Keratinocyte (primary cell): ENCODE data around the gene TMEM190. TPM values are rescaled to one million over a fixed set of nuclear protein-coding genes. Genes with fewer than 3 reads are reported as not detected.

Experiments used
- DNase-seq: peaks from one replicate; pipeline ENCODE4 v3.0.0-alpha.2; 2011; ENCODE audit warnings: low read depth, missing footprints, low spot score
- FAIRE-seq: peaks from 2 replicates; lab custom pipeline; 2011; peaks lifted over from hg19 to GRCh38; lab: Jason Lieb, UNC
- H2AFZ ChIP-seq: 2 replicates; pipeline ENCODE4 v1.6.0; 2012; ENCODE audit warnings: low read length, control low read depth, inconsistent platforms; ENCODE audit not compliant: control insufficient read depth
- H3K27ac ChIP-seq: 2 replicates; pipeline ENCODE4 v1.5.1; 2011; ENCODE audit warnings: low read length; ENCODE audit not compliant: control insufficient read depth, insufficient read depth
- H3K27me3 ChIP-seq: 3 replicates; pipeline ENCODE4 v1.6.0; 2011; ENCODE audit warnings: low read length; ENCODE audit not compliant: control insufficient read depth, insufficient read depth; ENCODE audit errors: extremely low read depth
- H3K36me3 ChIP-seq, 2 experiments: 2 replicates in 1 of 2; 3 replicates in 1 of 2; pipeline ENCODE4 v1.5.1; 2011; ENCODE audit warnings: low read length in 2 of 2, mild to moderate bottlenecking in 1 of 2; ENCODE audit not compliant: control insufficient read depth in 2 of 2, insufficient read depth in 2 of 2; ENCODE audit errors: extremely low read depth in 1 of 2
- H3K4me1 ChIP-seq: 3 replicates; pipeline ENCODE4 v1.5.1; 2011; ENCODE audit warnings: low read length; ENCODE audit not compliant: control insufficient read depth, insufficient read depth; ENCODE audit errors: extremely low read depth
- H3K4me2 ChIP-seq: 3 replicates; pipeline ENCODE4 v1.6.0; 2011; ENCODE audit warnings: low read depth, low read length; ENCODE audit not compliant: control insufficient read depth, insufficient read depth; ENCODE audit errors: extremely low read depth
- H3K4me3 ChIP-seq, 3 experiments: fragments of 200-600 bp in 1 of 3; sonication (generic) in 1 of 3; 2 replicates in 2 of 3; 3 replicates in 1 of 3; pipeline ENCODE4 v1.5.1; 2011 to 2016; ENCODE audit warnings: low read length in 3 of 3, mild to moderate bottlenecking in 3 of 3, control low read depth in 2 of 3, inconsistent platforms in 1 of 3, low read depth in 1 of 3, mixed read lengths in 1 of 3, mixed run types in 1 of 3, moderate library complexity in 1 of 3; ENCODE audit not compliant: control insufficient read depth in 2 of 3, insufficient read depth in 2 of 3; ENCODE audit errors: extremely low read depth in 1 of 3
- H3K79me2 ChIP-seq: 2 replicates; pipeline ENCODE4 v1.6.0; 2012; ENCODE audit warnings: low read length; ENCODE audit not compliant: control insufficient read depth, insufficient read depth
- H3K9ac ChIP-seq: 3 replicates; pipeline ENCODE4 v1.6.0; 2011; ENCODE audit warnings: low read length; ENCODE audit not compliant: control insufficient read depth, insufficient read depth; ENCODE audit errors: extremely low read depth
- H3K9me1 ChIP-seq: 3 replicates; pipeline ENCODE4 v1.6.0; 2011; ENCODE audit warnings: low read length; ENCODE audit not compliant: control insufficient read depth, insufficient read depth; ENCODE audit errors: extremely low read depth
- H3K9me3 ChIP-seq: 2 replicates; pipeline ENCODE4 v1.5.1; 2012; ENCODE audit warnings: low read depth, low read length; ENCODE audit not compliant: control insufficient read depth
- H4K20me1 ChIP-seq: 3 replicates; pipeline ENCODE4 v1.6.0; 2011; ENCODE audit warnings: low read length; ENCODE audit not compliant: control insufficient read depth, insufficient read depth; ENCODE audit errors: extremely low read depth
- EZH2 ChIP-seq: IDR thresholded peaks from one replicate; pipeline ENCODE4 v1.6.1; 2012; ENCODE audit warnings: inconsistent platforms, mild to moderate bottlenecking, low read length, moderate library complexity
- dilution Hi-C: fragments of 300-500 bp; cut with MboI; formaldehyde crosslinking; loops from one replicate; pipeline ENCODE4 v1.7.0; 2020; ENCODE audit warnings: low sequenced_read_pairs; ENCODE audit not compliant: extremely low pct_ligation_motif_present
- polyA plus RNA-seq, 5 experiments: library from polyadenylated mRNA; depleted of rRNA in 3 of 5; stranded (reverse) in 3 of 5; stranded (forward) in 1 of 5; unstranded in 1 of 5; fragments of >200 nt; gene quantifications; 1 replicate in 1 of 5; 2 replicates in 3 of 5; 3 replicates in 1 of 5; pipeline versions ENCODE4 v1.2.1 to v1.2.3, GENCODE V29; 2011 to 2012; ENCODE audit warnings: missing spikeins in 2 of 5, low read depth in 1 of 5, low replicate concordance in 1 of 5
- TF ChIP-seq, protein P1 (sequence below), 3 experiments: IDR thresholded peaks in 1 of 3; conservative IDR thresholded peaks in 1 of 3; optimal IDR thresholded peaks in 1 of 3; 2 replicates in 2 of 3; 3 replicates in 1 of 3; pipeline versions ENCODE3 to v1.5.1; 2011; ENCODE audit warnings: low read length in 3 of 3, mild to moderate bottlenecking in 3 of 3, moderate library complexity in 2 of 3, control low read depth in 1 of 3, inconsistent platforms in 1 of 3; ENCODE audit not compliant: insufficient read depth in 2 of 3; ENCODE audit errors: extremely low read depth in 1 of 3

The TMEM190 gene
- polyA plus RNA-seq, 1 donor (not counting 4 experiments of a cell fraction or from before 2014, with no cell fraction given), result not detected

DNA sequence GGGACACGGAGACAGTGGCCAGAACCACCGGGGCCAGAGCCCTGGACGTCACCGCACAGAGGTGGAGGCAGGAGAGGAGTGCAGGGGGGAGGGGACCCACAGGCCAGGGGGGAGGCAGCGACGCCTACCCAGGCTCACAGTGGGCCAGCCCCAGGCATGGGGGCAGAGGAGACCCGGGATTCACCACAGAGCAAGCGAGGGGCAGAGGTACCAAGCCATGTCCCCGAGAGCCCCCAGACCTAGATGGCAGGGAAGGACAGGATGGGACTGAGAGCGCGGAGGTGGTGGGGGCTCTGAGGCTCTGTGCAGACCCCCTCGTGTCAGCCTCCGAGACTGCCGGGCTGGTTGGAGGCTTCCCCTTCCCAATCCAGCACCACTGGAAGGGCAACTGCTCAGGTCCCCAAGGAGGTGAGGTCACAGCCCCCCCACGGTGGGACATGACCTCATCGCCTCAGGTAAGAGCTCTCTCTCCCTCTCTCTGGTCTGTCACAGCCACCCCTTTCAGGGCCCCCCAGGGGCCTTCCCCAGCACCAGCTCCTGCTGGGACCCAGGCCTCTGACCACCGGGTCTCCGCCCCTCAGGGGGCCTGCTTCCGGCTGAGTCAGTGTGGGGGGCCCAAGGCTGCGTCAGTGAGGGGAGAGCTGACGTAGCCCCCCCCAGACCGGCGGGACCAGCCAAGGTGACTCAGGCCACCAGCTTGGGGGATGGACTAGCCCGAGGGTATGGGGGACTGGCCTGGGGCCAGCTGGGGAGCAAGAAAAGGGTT, 4.1 kb upstream of the TMEM190 start:
- Histone ChIP-seq H3K4me1 (peaks cover 15% of the 10 kb centered on the region), H3K9me1 (no peaks in the 10 kb centered on the region), H3K9me3 (no peaks in the 10 kb centered on the region), H3K36me3 (no peaks in the 10 kb centered on the region), H3K9ac (no peak overlapping the region), H3K27me3 (peaks cover 15% of the 10 kb centered on the region), H4K20me1 (no peaks in the 10 kb centered on the region), H3K4me2 (no peak overlapping the region), H3K4me3 (no peak overlapping the region), H3K79me2 (no peaks in the 10 kb centered on the region), H2AFZ (no peak overlapping the region), H3K27ac (no peak overlapping the region)
- TF ChIP-seq EZH2, result no peak
- TF ChIP-seq, protein P1, sequence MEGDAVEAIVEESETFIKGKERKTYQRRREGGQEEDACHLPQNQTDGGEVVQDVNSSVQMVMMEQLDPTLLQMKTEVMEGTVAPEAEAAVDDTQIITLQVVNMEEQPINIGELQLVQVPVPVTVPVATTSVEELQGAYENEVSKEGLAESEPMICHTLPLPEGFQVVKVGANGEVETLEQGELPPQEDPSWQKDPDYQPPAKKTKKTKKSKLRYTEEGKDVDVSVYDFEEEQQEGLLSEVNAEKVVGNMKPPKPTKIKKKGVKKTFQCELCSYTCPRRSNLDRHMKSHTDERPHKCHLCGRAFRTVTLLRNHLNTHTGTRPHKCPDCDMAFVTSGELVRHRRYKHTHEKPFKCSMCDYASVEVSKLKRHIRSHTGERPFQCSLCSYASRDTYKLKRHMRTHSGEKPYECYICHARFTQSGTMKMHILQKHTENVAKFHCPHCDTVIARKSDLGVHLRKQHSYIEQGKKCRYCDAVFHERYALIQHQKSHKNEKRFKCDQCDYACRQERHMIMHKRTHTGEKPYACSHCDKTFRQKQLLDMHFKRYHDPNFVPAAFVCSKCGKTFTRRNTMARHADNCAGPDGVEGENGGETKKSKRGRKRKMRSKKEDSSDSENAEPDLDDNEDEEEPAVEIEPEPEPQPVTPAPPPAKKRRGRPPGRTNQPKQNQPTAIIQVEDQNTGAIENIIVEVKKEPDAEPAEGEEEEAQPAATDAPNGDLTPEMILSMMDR (optimal IDR thresholded peaks at IDR 0.05 in 1 of 3, IDR thresholded peaks at IDR 0.05 in 1 of 3, conservative IDR thresholded peaks at IDR 0.05 in 1 of 3; ENCODE audit: extremely low read depth in 1 of 3, insufficient read depth in 2 of 3, low read length in 3 of 3), result no peak
- DNase-seq (no peak), FAIRE-seq (no peak)
- dilution Hi-C loops, result no loop called here

DNA sequence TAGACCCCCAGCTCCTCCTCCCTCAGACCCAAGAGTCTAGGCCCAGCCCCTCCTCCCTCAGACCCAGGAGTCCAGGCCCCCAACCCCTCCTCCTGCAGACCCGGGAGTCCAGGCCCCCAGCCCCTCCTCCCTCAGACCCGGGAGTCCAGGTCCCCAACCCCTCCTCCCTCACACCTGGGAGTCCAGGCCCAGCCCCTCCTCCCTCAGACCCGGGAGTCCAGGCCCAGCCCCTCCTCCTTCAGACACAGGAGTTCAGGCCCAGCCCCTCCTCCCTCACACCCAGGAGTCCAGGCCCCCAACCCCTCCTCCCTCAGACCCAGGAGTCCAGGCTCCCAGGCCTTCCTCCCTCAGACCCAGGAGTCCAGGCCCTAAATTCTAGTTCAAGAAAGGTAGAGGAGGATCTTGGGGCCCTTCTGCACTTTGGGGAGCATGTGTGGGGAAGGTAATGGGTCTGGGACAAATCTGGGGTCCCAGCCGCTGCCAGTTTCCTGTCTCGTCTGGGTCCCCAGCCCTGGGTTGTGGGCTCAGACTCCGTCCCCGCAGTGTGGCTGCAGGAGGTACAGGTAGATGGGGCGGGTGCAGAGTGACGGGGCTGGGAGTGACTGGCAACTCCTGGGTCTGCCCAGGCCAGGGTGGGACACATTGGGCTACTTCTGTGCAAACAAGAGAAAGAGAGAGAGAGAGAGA, 3.2 kb upstream of the TMEM190 start:
- dilution Hi-C loops, result no loop called here
- DNase-seq, result no peak
- no peaks in the 10 kb centered on the region for H3K36me3 ChIP-seq
- peaks cover 15% of the 10 kb centered on the region for H3K27me3 ChIP-seq
- H4K20me1 ChIP-seq, result no peaks in the 10 kb centered on the region
- FAIRE-seq, result no peak
- H3K4me1 ChIP-seq, result peaks cover 15% of the 10 kb centered on the region
- TF ChIP-seq, protein P1 (optimal IDR thresholded peaks at IDR 0.05 in 1 of 3, IDR thresholded peaks at IDR 0.05 in 1 of 3, conservative IDR thresholded peaks at IDR 0.05 in 1 of 3; ENCODE audit: extremely low read depth in 1 of 3, insufficient read depth in 2 of 3, low read length in 3 of 3), result no peak
- no peak for TF ChIP-seq EZH2
- H3K9ac ChIP-seq, result no peak overlapping the region
- no peaks in the 10 kb centered on the region for H3K9me1 ChIP-seq
- no peak overlapping the region for H3K4me3 ChIP-seq
- H3K27ac ChIP-seq, result no peak overlapping the region
- H2AFZ ChIP-seq, result no peak overlapping the region
- no peaks in the 10 kb centered on the region for H3K9me3 ChIP-seq
- H3K79me2 ChIP-seq, result no peaks in the 10 kb centered on the region
- no peak overlapping the region for H3K4me2 ChIP-seq
